ENCODE measurements around the gene TERT.
"Not testable (repeated sequence)": the region's sequence is repeated elsewhere in the genome, so short reads cannot be mapped to it uniquely, and the experiment has no call there.

Gene TERT

GRCh38 chr5:1278216-1278615, 16.7 kb downstream of the TERT start:
- TF ChIP-seq GATA1 (IDR thresholded peaks at IDR 0.05; ENCODE audit: low read depth, low read length) (no peak), POLR2A (IDR thresholded peaks at IDR 0.05; ENCODE audit: low read length) (no peak)

GRCh38 chr5:1277781-1278180, 17.1 kb downstream of the TERT start:
- no peak for TF ChIP-seq POLR2A (IDR thresholded peaks at IDR 0.05; ENCODE audit: low read length)
- TF ChIP-seq GATA1 (IDR thresholded peaks at IDR 0.05; ENCODE audit: low read depth, low read length): no peak
- DNase-seq: no peak

More at GRCh38 chr5:1278216-1278615, 16.7 kb downstream of the TERT start:
- no peak for DNase-seq

GRCh38 chr5:1277331-1277730, 17.5 kb downstream of the TERT start:
- TF ChIP-seq GATA1 (IDR thresholded peaks at IDR 0.05; ENCODE audit: low read depth, low read length) (no peak), POLR2A (IDR thresholded peaks at IDR 0.05; ENCODE audit: low read length) (no peak)
- DNase-seq: no peak

GRCh38 chr5:1276930-1277329, 17.9 kb downstream of the TERT start:
- TF ChIP-seq POLR2A (IDR thresholded peaks at IDR 0.05; ENCODE audit: low read length) (no peak), GATA1 (IDR thresholded peaks at IDR 0.05; ENCODE audit: low read depth, low read length) (no peak)

GRCh38 chr5:1275397-1276391, 19.2 kb downstream of the TERT start:
- DNase-seq: not testable (repeated sequence)

More at GRCh38 chr5:1276930-1277329, 17.9 kb downstream of the TERT start:
- no peak for DNase-seq

- TF ChIP-seq GATA1 (IDR thresholded peaks at IDR 0.05; ENCODE audit: low read depth, low read length): no peak
- no peak for TF ChIP-seq POLR2A (IDR thresholded peaks at IDR 0.05; ENCODE audit: low read length)
- DNase-seq: no peak
These were observed 20.4 kb downstream of the TERT start for GRCh38 chr5:1274471-1274870.

- no peak for TF ChIP-seq POLR2A (IDR thresholded peaks at IDR 0.05; ENCODE audit: low read length)
- TF ChIP-seq GATA1 (IDR thresholded peaks at IDR 0.05; ENCODE audit: low read depth, low read length): no peak
- DNase-seq: no peak
These were observed 21.1 kb downstream of the TERT start for GRCh38 chr5:1273745-1274144.

GRCh38 chr5:1272201-1272600, 22.7 kb downstream of the TERT start:
- TF ChIP-seq POLR2A (IDR thresholded peaks at IDR 0.05; ENCODE audit: low read length) (no peak), GATA1 (IDR thresholded peaks at IDR 0.05; ENCODE audit: low read depth, low read length) (no peak)
- DNase-seq: no peak

GRCh38 chr5:1270933-1271914, 23.6 kb downstream of the TERT start:
- TF ChIP-seq POLR2A (IDR thresholded peaks at IDR 0.05; ENCODE audit: low read length): no peak
- no peak for TF ChIP-seq GATA1 (IDR thresholded peaks at IDR 0.05; ENCODE audit: low read depth, low read length)
- DNase-seq: no peak

- no peak for TF ChIP-seq GATA1 (IDR thresholded peaks at IDR 0.05; ENCODE audit: low read depth, low read length)
- TF ChIP-seq POLR2A (IDR thresholded peaks at IDR 0.05; ENCODE audit: low read length): no peak
- no peak for DNase-seq
These were observed 24.4 kb downstream of the TERT start for GRCh38 chr5:1270426-1270825.

- no peak for DNase-seq
- no peak for TF ChIP-seq POLR2A (IDR thresholded peaks at IDR 0.05; ENCODE audit: low read length)
- no peak for TF ChIP-seq GATA1 (IDR thresholded peaks at IDR 0.05; ENCODE audit: low read depth, low read length)
These were observed 26.2 kb downstream of the TERT start for GRCh38 chr5:1268666-1269065.

- TF ChIP-seq POLR2A (IDR thresholded peaks at IDR 0.05; ENCODE audit: low read length) (no peak), GATA1 (IDR thresholded peaks at IDR 0.05; ENCODE audit: low read depth, low read length) (no peak)
- no peak for DNase-seq
These were observed 26.8 kb downstream of the TERT start for GRCh38 chr5:1268056-1268455.

GRCh38 chr5:1267464-1267863, 27.4 kb downstream of the TERT start:
- DNase-seq: not testable (repeated sequence)

GRCh38 chr5:1266791-1267190, 28.1 kb downstream of the TERT start:
- no peak for DNase-seq
- TF ChIP-seq POLR2A (IDR thresholded peaks at IDR 0.05; ENCODE audit: low read length) (no peak), GATA1 (IDR thresholded peaks at IDR 0.05; ENCODE audit: low read depth, low read length) (no peak)
